Esophagus squamous epithelium (tissue), 5 donors: ENCODE data around the gene ARV1. TPM values are rescaled to one million over a fixed set of nuclear protein-coding genes. Genes with fewer than 3 reads are reported as not detected.
A peak's percentile ranks its signal among the peaks of the same experiment; 100 is the strongest.

Experiments used
- DNase-seq: peaks from one replicate; lab custom pipeline; 2025; lab: John Stamatoyannopoulos, UW
- H3K27ac ChIP-seq, 4 donors: fragments of 200-600 bp; sonication (generic); one replicate each; pipeline ENCODE4 v1.5.1; 2016 to 2019; ENCODE audit warnings: mild to moderate bottlenecking in 1 of 4
- H3K27me3 ChIP-seq, 4 donors: fragments of 200-600 bp; sonication (generic); 1 replicate in 3 of 4; 2 replicates in 1 of 4; pipeline versions ENCODE4 v1.5.1 to v1.6.0; 2017 to 2021; ENCODE audit warnings: antibody characterized with exemption in 1 of 4
- H3K36me3 ChIP-seq, 3 donors: fragments of 200-600 bp; sonication (generic); one replicate each; pipeline ENCODE4 v1.5.1; 2016 to 2019
- H3K4me1 ChIP-seq, 3 donors: fragments of 200-600 bp; sonication (generic); one replicate each; pipeline ENCODE4 v1.5.1; 2017 to 2019
- H3K4me3 ChIP-seq, 4 donors: fragments of 200-600 bp; sonication (generic); 1 replicate in 3 of 4; 2 replicates in 1 of 4; pipeline ENCODE4 v1.5.1; 2016 to 2019; ENCODE audit warnings: mild to moderate bottlenecking in 2 of 4, moderate library complexity in 1 of 4
- H3K9me3 ChIP-seq, 3 donors: fragments of 200-600 bp; sonication (generic); one replicate each; pipeline ENCODE4 v1.5.1; 2016 to 2019
- CTCF ChIP-seq, 6 experiments: fragments of 450-650 bp in 4 of 6; fragments of 200-600 bp in 2 of 6; sonication (generic) in 2 of 6; IDR thresholded peaks; one replicate each; pipeline ENCODE4 v1.5.1; 2016 to 2019; ENCODE audit warnings: antibody characterized with exemption in 6 of 6, mild to moderate bottlenecking in 4 of 6, moderate library complexity in 4 of 6
- POLR2A ChIP-seq, 4 donors: fragments of 450-650 bp; IDR thresholded peaks; one replicate each; pipeline ENCODE4 v1.6.1; 2017; ENCODE audit warnings: antibody characterized with exemption in 4 of 4, mild to moderate bottlenecking in 4 of 4, moderate library complexity in 3 of 4
- WGBS, 2 donors: methylation state at CpG; one replicate each; pipeline ENCODE4 v1.1.5; 2018; 5-methylcytosine and 5-hydroxymethylcytosine counted together
- intact Hi-C: fragments of 100-400 bp; cut with DNase I; formaldehyde crosslinking; loops from one replicate; pipeline ENCODE4 v1.15.0; 2022
- total RNA-seq, 4 donors: library from RNA; depleted of rRNA; stranded (reverse); fragments of >200 nt; gene quantifications; one replicate each; pipeline ENCODE4 v1.1.0, GENCODE V29; 2016
- donor health status: DM: yes; HTN: yes; CAD: no.

The ARV1 gene
- total RNA-seq, 4 donors from 2014 or later = 12.5 to 24.7 (median 23.0) TPM

- H3K27ac ChIP-seq = peak within 1 kb of the TSS; percentile 63 to 84 (median 72)
- H3K9me3 ChIP-seq = peaks cover 0 to 9% (median 5%) of the 10 kb centered on the region in 3 donors
- peak within 1 kb of the TSS; percentile 63 to 91 (median 88) for H3K4me3 ChIP-seq
- 0 to 2% methylated on average over 17 to 26 of the region's 82 CpGs for WGBS, 2 donors
- no peaks in the 10 kb centered on the region for H3K36me3 ChIP-seq
- no peak for DNase-seq
- no peak for TF ChIP-seq CTCF (IDR thresholded peaks at IDR 0.05)
- peak in 1 of 4 donors; percentile 49 for TF ChIP-seq POLR2A (IDR thresholded peaks at IDR 0.05)
- peaks cover 12 to 31% (median 15%) of the 10 kb centered on the region in 3 donors for H3K4me1 ChIP-seq
- H3K27me3 ChIP-seq = peaks cover 0 to 30% (median 1%) of the 10 kb centered on the region in 4 donors
- intact Hi-C loops = no loop called here
These were observed 61.3 kb downstream of the ARV1 start, which contains the start of gene FAM89A for GRCh38 chr1:231040019-231040799. Gene FAM89A, minus strand, starts transcription at chr1:231040254. Its CDS starts 43 bp downstream, at chr1:231040211.

- WGBS, 2 donors = 9 to 21% methylated on average over 6 to 7 of the region's 37 CpGs
- Histone ChIP-seq H3K36me3 (no peaks in the 10 kb centered on the region), H3K9me3 (peaks cover 0 to 9% (median 5%) of the 10 kb centered on the region in 3 donors), H3K27ac (peak overlapping the region; percentile 21 to 84 (median 70)), H3K4me3 (peak overlapping the region; percentile 63 to 91 (median 88)), H3K27me3 (peaks cover 0 to 33% (median 1%) of the 10 kb centered on the region in 4 donors), H3K4me1 (peaks cover 12 to 31% (median 15%) of the 10 kb centered on the region in 3 donors)
- intact Hi-C loops = no loop called here
- TF ChIP-seq POLR2A (IDR thresholded peaks at IDR 0.05) = no peak
- TF ChIP-seq CTCF (IDR thresholded peaks at IDR 0.05) = no peak
- no peak for DNase-seq
These were observed 62.2 kb downstream of the ARV1 start for GRCh38 chr1:231040800-231041718.

DNA sequence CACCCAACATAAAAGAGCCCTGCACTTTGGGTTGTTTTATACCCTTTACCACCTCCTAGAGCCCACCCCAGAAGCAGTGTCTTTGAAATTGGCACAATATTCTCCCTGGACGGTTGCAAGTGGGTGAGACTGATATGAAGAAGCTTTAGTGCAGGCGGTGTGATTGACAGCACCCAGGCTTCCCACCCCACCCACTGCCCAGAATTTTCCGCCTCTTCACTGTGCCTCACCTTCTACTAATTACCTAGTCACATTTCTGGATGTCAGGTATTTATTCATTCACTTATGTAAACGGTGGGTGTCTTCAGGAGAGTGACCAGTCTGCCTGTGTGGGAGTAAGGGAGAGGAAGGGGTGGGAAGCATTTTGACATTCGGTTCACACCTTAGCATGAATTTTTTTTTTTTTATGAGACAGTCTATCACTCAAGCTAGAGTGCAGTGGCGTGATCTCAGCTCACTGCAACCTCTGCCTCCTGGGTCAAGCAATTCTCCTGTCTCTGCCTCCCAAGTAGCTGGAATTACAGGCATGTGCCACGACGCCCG is 62.9 kb downstream of the ARV1 start:
- peaks cover 0 to 9% (median 5%) of the 10 kb centered on the region in 3 donors for H3K9me3 ChIP-seq
- 76 to 81% methylated on average over 9 of the region's 9 CpGs for WGBS, 2 donors
- H3K36me3 ChIP-seq = no peaks in the 10 kb centered on the region
- no peak overlapping the region for H3K27ac ChIP-seq
- H3K4me1 ChIP-seq = peaks cover 12 to 31% (median 15%) of the 10 kb centered on the region in 3 donors
- H3K27me3 ChIP-seq = peaks cover 0 to 40% (median 1%) of the 10 kb centered on the region in 4 donors
- no peak overlapping the region for H3K4me3 ChIP-seq
- intact Hi-C loops = no loop called here
- DNase-seq = no peak
- TF ChIP-seq CTCF (IDR thresholded peaks at IDR 0.05) (no peak), POLR2A (IDR thresholded peaks at IDR 0.05) (no peak)

- peaks cover 0 to 31% (median 0%) of the 10 kb centered on the region in 4 donors for H3K27me3 ChIP-seq
- no peak for DNase-seq
- 78 to 93% methylated on average over 1 of the region's 1 CpG for WGBS, 2 donors
- H3K27ac ChIP-seq = no peak overlapping the region
- H3K4me1 ChIP-seq = peaks cover 7 to 15% (median 12%) of the 10 kb centered on the region in 3 donors
- H3K9me3 ChIP-seq = peaks cover 0 to 9% (median 5%) of the 10 kb centered on the region in 3 donors
- H3K36me3 ChIP-seq = no peaks in the 10 kb centered on the region
- H3K4me3 ChIP-seq = no peak overlapping the region
- intact Hi-C loops = no loop called here
- TF ChIP-seq CTCF (IDR thresholded peaks at IDR 0.05) = no peak
- TF ChIP-seq POLR2A (IDR thresholded peaks at IDR 0.05) = no peak
These were observed 65.7 kb downstream of the ARV1 start for GRCh38 chr1:231044588-231044987.
